GM19468 (cell line): ENCODE data around the gene UBE2V1.

ENCODE experiments used
- ATAC-seq: cut with Tn5 transposase; IDR thresholded peaks from one replicate; pipeline ENCODE4 v1.9.1; 2021; ENCODE audit warnings: mild to moderate bottlenecking, moderate library complexity, moderate number of reproducible peaks; ENCODE audit not compliant: unreplicated experiment; ENCODE audit errors: extremely low read depth

UBE2V1 gene

DNA sequence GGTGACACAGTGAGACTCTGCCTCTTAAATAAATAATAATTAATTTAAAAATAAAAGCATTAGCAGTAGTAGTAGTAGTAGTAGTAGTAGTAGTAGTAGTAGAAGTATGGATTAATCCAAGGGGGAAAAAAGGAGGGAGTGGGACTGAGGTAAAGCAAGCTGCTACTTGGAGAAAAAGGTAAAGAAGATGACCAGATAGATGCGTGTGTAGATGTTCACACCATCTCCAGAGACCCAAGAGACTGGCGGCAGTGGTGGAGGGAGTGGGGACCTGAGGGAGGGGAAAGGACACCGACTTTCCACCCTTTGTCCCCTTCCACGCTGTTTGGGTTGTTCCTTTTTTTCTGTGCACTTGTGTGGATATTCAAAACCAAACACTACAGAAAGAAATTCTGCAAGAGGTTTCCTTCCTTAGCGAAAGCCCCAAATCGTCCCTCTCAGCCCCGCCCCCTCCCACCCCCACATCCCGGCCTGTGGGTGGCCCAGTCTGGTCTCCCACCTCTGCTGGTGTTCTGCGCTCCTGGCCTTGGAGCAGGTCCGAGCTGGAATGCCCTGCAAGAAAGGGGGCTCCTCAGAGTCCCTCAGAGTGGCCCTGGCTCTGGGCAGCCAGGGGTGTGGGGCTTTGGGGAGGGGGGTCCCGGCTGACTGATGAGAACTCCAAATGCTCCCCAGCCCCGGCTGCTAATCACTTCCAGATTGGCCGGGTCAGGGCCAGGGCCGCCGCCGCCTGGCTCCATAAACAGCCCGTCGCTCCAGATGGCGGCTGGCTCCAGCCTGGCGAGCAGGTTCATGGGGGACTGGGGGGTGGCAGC lies 60.2 kb downstream of the UBE2V1 start:
- no peak for ATAC-seq

DNA sequence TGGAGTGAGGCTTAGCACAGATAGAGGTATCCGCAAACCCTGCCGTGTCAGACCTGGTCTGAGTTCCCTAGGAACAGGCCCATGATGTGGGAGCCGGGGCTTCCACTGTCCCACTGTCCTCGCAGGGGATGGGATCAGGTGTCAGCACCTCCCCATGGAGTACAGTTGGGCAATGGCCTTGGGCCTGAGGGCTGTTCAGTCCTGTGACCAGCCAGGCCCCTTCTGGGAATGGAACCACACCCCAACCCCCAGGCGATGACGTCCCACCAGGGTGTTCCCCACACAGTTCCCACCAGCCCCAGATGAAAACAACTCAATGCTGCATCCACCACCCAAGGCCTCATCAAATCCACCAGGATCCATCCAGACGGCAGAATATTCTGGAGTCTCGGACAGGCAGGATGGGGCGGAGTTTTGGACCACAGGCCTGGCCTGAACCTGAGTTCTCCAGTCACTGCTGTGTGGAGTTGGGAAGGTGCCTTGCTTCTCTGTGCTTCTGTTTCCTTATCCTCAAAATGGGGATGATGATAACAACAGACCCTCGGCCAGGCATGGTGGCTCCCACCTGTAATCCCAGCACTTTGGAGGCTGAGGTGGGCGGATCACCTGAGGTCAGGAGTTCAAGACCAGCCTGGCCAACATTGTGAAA lies 62.2 kb downstream of the UBE2V1 start:
- ATAC-seq = no peak

DNA sequence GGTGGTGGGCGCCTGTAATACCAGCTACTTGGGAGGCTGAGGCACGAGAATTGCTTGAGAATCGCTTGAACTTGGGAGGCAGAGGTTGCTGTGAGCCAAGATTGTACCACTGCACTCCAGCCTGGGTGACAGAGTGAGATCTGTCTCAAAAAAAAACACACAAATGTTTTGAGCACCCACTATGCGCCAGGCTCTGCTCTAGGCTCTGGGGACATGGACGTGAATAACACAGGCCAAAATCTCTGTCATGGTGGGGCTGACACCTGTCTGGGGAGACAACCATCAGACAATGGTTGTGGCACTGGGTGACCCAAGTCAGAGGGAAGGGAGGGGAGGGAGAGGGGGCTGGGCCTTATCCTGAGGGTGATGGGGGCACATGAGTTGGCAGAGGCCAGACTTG lies 62.7 kb downstream of the UBE2V1 start:
- ATAC-seq = no peak

DNA sequence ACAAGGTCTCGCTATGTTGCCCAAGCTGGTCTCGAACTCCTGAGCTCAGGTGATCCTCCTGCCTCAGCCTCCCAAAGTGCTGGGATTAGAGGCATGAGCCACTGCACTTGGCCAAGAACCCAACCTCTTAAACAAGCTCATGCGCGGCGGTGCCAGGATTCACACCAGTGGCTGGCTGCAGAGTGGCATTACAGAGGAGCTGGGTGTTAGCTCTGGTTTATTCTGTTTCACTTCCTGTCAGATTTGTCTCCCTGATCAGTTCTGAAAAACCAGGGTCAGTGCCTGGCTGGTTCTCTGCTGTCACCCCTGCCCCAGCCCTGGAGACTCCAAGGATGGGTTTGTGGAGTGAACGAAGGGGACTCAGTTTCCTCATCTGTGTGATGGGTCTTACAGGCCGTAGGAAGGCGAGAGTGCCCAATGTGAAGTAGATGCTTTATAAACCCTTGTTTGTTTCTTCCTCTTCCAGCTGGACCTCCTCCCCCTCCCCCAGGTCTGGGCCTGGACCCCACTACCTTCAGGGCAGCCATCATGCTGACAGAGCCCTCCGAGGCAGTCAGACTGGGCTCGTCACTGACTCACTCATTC lies 63.4 kb downstream of the UBE2V1 start:
- ATAC-seq = no peak

DNA sequence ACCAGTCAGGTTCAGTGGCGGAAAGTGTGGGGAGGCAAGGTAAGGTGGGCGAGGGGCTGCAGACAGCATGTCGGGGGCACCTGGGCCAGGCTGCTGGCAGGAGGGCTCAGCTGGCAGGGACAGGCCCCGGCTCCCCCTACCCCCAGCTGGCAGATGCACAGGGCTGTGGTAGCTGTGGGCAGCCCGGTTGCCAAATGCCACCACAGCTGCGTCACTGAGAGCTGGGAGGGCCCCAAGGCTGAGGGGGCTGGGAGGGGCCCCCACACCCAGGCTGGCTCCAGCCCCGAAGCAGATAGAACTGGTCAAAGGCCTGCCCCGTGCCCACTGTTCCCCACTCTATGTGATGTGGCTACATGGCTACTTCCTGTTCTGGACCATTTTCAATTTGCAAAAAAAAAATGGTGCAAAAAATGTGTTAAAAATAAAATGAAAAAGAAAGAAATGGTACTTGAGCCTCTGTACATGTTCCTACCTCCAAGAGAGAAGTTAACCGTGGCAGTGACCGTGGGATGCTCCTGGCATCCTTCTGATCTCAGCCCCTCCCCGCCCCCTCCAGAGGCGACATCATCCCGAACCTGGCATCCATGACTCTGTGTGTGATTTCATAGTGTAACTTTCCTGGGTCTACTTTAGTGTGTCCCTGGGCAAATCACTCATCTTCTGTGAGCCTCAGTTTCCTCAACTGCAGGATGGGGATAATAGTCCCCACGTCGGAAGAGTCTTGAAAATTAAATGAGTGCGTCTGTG lies 64.4 kb downstream of the UBE2V1 start:
- no peak for ATAC-seq

DNA sequence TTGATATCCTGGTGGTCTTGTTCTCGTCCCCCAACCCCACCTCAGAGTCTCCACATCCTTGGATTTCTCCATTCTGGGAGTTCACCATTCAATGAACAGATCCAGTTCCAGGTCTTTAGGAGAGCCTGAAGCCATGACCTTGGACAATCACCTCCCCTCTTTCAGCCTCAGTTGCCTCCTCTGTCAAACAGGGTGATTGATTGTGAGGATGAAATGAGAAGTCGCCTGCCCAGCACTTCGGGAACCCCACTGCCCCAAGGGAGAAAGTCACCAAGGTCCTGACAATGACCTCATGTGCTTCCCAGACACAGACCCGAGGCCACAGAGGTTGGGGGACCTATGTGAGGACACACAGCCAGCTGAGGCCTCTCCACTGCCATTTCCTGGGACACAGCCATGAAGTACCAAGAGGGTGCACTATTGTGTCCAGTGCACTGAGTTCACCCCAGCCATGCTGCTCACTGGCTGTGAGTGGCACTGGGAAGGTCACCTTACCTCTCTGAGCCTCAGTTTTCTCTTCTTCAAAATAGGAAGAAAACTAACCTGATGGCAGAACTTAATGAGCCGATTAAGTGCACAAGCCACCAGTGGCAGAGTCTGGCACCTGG lies 68.5 kb downstream of the UBE2V1 start:
- ATAC-seq = no peak

DNA sequence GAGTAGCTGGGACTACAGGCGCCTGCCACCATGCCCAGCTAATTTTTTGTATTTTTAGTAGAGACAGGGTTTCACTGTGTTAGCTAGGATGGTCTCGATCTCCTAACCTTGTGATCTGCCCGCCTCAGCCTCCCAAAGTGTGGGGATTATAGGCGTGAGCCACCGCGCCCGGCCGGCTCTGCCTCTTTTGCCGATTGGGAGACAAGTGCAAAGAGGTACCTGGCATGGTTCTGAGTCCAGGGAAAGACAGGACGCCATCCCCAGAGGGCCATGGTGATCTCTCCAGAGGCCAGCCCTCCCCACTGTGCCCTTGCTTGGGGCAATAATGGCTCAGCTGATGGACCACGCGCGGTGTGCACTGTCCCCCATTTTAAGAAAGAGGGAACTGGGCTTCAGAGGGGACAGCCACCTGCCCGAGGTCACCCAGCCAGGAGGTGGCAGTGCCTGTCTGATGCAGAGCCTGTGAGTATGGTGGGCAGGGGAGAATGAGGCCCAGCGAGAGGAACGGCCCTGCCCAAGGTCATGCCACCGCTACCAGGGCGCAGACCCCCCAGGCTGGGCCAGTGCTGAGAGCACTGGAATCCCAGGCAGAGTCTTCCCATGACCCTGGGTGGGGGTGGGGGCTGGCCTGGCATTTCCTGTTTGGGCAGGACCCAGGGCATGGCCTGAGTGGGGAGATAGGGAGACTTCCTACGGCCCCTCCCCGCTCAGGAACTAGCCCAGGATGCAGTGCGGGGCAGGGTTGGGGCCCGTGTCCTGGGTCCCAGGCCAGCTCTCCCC lies 69.2 kb downstream of the UBE2V1 start:
- no peak for ATAC-seq

DNA sequence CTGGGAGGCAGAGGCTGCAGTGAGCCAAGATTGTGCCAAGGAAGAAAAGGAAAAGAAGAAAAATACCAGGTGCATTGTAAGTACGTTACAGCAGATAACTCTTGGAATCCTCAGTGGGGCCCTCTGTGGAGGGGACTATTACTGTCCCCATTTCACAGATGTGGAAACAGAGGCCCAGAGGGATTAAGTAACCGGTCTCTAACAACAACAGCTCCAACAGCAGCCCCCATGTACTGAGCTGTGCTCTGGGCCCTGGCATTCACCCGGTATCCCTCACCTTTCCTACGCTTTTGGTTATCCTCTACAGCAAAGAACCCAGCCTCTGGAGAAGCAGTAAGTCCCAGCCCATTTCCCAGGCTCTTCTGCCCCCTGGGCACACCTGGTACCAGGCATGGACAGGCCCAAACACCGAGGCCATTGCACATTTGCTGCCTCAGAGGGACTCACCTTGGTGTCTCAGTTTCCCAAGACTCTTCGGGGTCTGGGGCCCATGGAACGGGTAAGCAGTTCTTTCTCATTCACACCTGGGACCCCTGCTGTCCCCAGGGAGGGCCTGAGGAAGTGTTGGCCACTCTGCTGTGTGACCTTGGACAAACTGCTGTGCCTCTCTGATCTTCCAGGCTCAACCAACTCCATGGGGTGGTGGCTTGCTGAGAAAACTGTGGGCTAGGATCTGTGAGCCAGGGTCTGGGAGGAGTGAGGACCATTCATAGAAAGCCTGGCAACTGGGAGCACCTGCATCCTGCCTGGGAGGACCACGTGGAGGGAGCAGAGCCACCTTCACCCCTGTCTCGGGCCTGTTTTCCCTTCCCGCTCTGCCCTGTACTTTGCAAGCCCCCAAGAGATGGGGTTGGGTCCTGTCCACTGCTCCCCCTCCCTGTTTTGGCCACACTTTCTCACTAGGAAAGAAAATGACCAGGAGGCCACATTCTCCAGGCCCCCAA lies 70.3 kb downstream of the UBE2V1 start:
- ATAC-seq = no peak

DNA sequence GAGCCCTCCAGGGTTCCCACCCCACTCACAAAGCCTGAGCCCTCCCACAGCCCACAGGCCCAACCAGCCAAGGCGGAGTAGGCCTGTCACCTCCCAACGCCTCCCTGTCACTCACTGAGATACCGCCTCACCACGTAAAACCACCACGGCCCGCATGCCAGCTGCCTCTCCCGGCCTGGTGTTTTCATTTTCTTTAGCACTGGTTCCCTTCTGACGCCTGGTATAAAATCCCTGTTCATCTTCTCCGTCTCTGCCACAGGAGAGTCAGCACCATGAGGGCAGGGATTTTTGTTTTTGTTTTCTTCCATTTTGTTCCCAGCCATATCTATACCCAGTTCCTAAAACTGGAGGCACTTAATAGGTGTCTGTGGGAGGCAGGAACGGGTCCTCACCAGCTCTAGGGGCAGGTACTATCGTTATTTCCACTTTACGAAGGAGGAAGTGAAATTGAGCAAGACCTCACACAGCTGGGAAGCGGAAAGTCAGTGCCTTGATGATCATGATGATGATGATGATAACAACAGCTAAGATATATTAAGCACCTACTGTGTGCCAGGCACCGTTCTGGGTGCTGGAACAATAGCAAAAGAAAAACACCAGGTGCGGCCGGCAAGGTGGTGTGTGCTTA lies 71.6 kb downstream of the UBE2V1 start:
- ATAC-seq = no peak

DNA sequence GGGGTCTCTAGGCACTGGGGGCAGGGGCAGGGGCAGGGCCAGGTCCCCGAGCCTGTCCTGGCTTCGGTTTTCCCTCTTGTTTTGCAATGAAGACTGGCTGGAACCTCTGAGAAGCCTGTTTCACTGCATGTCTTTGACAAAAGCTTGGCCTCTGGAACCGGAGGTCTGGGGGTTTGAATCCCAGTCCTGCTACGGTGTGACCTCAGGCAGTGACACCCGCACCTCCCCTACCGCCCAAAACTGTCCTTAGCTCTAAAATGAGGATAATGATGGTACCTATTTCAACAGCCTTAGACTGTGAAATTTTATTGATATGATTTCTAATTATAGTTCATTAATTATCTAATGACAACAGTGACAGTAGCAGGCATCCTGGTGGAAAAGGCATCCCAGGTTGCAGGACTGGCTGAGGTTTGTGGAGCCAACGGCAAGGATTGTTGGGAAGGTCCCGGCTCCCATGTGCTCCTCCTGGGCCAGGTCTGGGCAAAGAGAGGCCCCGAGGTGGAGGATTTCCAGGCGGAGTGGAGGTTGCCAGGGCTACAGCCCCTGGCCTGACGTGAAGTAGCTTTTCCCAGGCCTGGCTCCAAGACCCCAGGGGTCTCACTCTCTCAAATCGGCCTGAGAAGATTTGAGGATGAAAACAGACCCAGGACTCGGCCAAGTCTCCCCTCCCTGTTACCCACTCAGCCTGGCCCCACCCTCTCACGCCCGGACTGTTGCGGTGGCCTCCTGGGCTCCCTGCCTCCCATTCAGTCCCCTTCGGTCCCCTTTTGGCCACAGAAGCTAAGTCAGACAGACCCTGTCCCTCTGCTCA lies 72.3 kb downstream of the UBE2V1 start:
- no peak for ATAC-seq

DNA sequence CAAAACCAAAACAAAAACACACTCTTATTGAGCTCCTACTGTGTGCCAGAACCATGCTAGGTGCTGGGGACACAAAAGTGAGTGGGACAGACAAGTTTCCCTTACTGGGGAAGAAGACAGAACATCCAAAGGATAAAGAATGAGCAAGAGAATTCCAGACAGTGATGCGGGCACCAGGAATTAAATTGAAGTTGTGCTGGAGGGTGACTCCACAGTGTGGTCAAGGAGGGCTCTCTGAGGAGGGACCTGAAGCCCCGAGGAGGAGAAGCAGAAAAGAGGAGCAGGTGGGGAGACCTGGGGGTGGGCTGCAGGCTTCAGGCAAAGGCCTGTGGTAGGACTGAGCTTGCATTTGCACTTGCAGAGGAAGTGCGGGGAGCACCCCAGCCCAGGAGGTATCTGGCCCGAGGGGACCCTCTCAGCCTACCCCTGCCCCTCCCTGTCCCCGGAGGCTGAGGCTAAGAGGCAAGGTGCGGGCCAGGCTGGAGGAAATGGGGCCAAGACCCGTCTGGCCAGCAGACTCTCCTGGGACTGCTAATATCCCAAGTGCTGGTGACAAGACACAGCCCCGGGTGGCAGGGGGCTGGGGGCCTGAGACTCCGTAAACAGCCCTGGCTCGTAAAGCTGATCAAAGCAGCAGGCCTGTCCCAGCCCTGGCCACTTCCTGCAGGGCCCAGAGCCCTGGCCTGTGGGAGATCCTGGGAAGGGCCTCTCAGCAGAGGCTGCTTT lies 73.1 kb downstream of the UBE2V1 start:
- ATAC-seq = no peak

DNA sequence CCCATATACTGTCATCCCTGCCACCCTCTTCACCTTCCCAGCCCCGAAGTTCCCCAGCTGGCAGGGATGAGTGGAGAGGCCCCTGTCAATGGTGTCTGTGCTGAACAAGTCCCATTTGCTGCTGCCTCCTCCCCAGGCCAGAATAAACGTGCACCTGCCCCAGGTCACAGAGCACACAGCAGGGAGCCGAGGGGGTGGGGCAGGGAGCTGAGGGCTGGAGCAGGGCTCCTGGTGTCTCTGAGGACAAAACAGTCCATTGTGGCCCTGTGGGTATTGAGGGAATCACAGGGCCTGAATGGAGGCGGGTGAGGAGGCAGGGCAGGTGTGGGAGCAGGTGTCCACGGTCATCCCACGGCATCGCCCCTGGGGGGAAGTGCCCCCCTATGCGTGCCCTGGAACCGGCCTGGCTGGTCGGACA lies 74.4 kb downstream of the UBE2V1 start:
- ATAC-seq = no peak

DNA sequence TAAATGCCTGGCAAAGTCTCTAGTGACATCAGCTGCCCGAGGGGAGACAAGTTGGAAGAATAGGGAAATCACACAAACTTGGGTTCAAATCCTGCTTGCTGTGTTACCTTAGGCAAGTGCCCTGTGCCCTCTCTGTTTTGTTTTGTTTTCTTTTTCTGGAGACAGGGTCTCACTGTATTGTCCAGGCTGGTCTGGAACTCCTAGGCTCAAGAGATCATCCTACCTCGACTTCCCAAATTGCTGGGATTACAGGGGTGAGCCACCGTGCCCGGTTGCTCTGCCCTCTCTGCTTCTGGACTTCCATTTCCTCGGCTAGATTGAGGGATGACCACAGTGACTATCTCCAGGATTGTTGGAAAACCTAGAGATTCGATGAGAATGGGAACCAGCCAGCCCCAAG lies 74.8 kb downstream of the UBE2V1 start:
- no peak for ATAC-seq

DNA sequence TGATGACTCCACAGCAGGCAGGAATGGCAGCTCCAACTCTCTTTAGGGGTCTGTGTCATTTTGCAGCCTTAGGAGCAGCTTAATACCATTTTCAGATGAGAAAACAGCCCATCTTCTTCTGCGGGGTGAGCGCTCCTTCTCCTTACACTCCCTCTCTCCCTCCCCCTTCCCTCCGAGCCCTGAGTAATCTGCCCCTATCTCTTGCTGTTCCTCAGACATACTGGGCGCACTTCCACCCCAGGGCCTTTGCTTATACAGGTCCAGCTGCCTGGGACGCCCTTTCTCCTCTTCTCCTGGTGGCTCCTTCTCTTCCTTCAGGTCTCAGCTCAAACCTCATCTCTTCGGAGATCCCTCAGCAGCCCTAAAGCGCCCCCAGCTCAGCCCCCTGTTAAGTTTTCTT lies 75.4 kb downstream of the UBE2V1 start:
- no peak for ATAC-seq

DNA sequence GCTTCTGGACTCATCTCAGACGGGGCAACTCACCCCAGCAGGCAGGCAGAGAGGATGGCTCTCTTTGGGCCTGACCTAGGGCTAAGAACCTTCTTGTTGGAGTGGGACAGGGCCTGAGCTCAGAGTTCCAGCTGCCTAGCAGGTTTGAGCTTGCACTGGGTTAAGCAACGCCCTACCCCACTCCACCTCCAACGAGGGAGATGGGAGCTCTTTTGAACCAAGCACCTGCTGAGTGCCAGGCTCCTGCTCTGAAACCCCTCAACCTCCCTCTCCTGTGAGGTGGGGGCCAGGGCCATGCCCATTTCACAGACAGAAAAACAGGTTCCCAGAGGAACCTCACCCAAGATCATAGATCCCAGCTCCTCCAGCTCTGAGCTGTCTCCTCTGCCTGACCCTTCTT lies 75.8 kb downstream of the UBE2V1 start:
- ATAC-seq = no peak

DNA sequence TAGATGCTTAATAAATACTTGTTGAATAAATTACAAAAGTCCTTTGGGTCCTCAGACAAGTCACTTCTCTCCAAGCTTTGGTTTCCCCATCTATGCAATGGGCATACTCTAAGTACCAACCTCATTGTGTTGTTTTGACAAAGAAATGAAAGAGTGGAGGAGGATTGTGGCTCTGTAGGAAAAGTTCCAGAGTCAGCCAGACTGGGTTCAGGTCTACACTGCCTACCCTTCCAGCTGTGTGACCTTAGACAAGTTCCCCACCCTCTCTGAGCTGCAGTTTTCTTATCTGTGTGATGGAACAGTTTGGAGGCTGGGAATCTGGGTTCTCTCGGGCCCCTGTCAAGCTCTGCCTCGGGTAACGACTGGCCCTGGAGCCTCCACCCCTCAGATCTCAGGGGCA lies 76.2 kb downstream of the UBE2V1 start:
- ATAC-seq = no peak
